ENCODE measurements around the gene ERGIC1.

GRCh38 chr5:172786736-172787462 is 47.2 kb upstream of the ERGIC1 start:
- TF ChIP-seq CTCF (IDR thresholded peaks at IDR 0.05) (no peak), POLR2A (IDR thresholded peaks at IDR 0.05) (no peak)

Data from thyroid gland (tissue), 4 donors.